Caco-2 (cell line): ENCODE measurements around the gene MYL12A. TPM values are rescaled to one million over a fixed set of nuclear protein-coding genes. Genes with fewer than 3 reads are reported as not detected.

ENCODE experiments used
- BruUV-seq: library from RNA; stranded (reverse); fragments of 400-500 nt; replicated peaks from 2 replicates; lab custom pipeline; 2021; lab: Mats Ljungman, UMichigan
- CTCF ChIA-PET: fragments of 300-600 bp; sonication (Branson Sonifier 250); formaldehyde crosslinking; loops from one replicate; lab custom pipeline; 2022; ENCODE audit warnings: antibody characterized with exemption; lab: Charles Lee
- POLR2A ChIA-PET: fragments of 300-600 bp; sonication (Branson Sonifier 250); formaldehyde crosslinking; loops from one replicate; lab custom pipeline; 2022; ENCODE audit warnings: antibody characterized with exemption; lab: Charles Lee
- DNase-seq, 2 experiments: peaks; one replicate each; pipeline versions ENCODE4 v3.0.0 to v3.0.0-alpha.2; 2020 to 2022
- H3K27me3 ChIP-seq: replicated peaks from 2 replicates; pipeline ENCODE4 v1.6.0; 2011; ENCODE audit warnings: low read length; ENCODE audit not compliant: control insufficient read depth, insufficient read depth
- H3K36me3 ChIP-seq: 2 replicates; pipeline ENCODE4 v1.5.1; 2011; ENCODE audit warnings: low read length; ENCODE audit not compliant: control insufficient read depth, insufficient read depth
- H3K4me1 ChIP-seq: fragments of 250-450 bp; sonication (Bioruptor Pico); 2 replicates; pipeline ENCODE4 v1.5.1; 2020; ENCODE audit warnings: mild to moderate bottlenecking
- H3K4me3 ChIP-seq: 2 replicates; pipeline ENCODE4 v1.5.1; 2011; ENCODE audit warnings: low read depth, mild to moderate bottlenecking, control low read depth, low read length
- H3K9me3 ChIP-seq: fragments of 250-450 bp; sonication (Bioruptor Pico); 2 replicates; pipeline ENCODE4 v1.5.1; 2020; ENCODE audit warnings: mild to moderate bottlenecking, moderate library complexity
- H3K27ac Mint-ChIP-seq: one replicate; pipeline ENCODE4 v1.8.0; 2022; ENCODE audit warnings: mixed read lengths; ENCODE audit not compliant: unreplicated experiment
- H3K27me3 Mint-ChIP-seq: one replicate; pipeline ENCODE4 v1.8.0; 2022; ENCODE audit warnings: mixed read lengths; ENCODE audit not compliant: insufficient read depth, unreplicated experiment
- H3K36me3 Mint-ChIP-seq: one replicate; pipeline ENCODE4 v1.8.0; 2022; ENCODE audit warnings: mild to moderate bottlenecking, mixed read lengths; ENCODE audit not compliant: insufficient read depth, unreplicated experiment
- H3K4me1 Mint-ChIP-seq: one replicate; pipeline ENCODE4 v1.8.0; 2022; ENCODE audit warnings: low read depth, mixed read lengths; ENCODE audit not compliant: unreplicated experiment
- H3K4me3 Mint-ChIP-seq: one replicate; pipeline ENCODE4 v1.8.0; 2022; ENCODE audit warnings: mild to moderate bottlenecking, moderate library complexity, mixed read lengths; ENCODE audit not compliant: unreplicated experiment
- H3K9me3 Mint-ChIP-seq: one replicate; pipeline ENCODE4 v1.8.0; 2022; ENCODE audit warnings: mixed read lengths; ENCODE audit not compliant: unreplicated experiment
- CTCF ChIP-seq, 2 experiments: fragments of 200-600 bp in 1 of 2; IDR thresholded peaks; 1 replicate in 1 of 2; 2 replicates in 1 of 2; pipeline versions ENCODE4 v1.5.1 to v1.8.0; 2011 to 2022; ENCODE audit warnings: antibody characterized with exemption in 1 of 2, control low read depth in 1 of 2, inconsistent platforms in 1 of 2, low read depth in 1 of 2, low read length in 1 of 2, mild to moderate bottlenecking in 1 of 2, moderate library complexity in 1 of 2; ENCODE audit not compliant: insufficient read depth in 1 of 2, severe bottlenecking in 1 of 2, unreplicated experiment in 1 of 2
- intact Hi-C: fragments of 100-400 bp; cut with micrococcal nuclease; formaldehyde crosslinking; loops from one replicate; pipeline ENCODE4 v1.10.0; 2022; ENCODE audit not compliant: unreplicated experiment
- total RNA-seq: library from RNA; stranded (reverse); gene quantifications from 2 replicates; pipeline ENCODE4 v1.2.3, GENCODE V29; 2022

Gene MYL12A
- total RNA-seq, 1 experiment from 2014 or later = 272 TPM

- Mint-ChIP-seq H3K4me1 (no peaks in the 10 kb centered on the region), H3K27ac (no peak overlapping the region), H3K4me3 (no peak overlapping the region), H3K36me3 (no peaks in the 10 kb centered on the region), H3K9me3 (peaks cover 10% of the 10 kb centered on the region), H3K27me3 (no peaks in the 10 kb centered on the region)
- DNase-seq = no peak
- intact Hi-C loops = no loop called here
- H3K36me3 ChIP-seq = no peaks in the 10 kb centered on the region
- H3K4me1 ChIP-seq = no peaks in the 10 kb centered on the region
- no peaks in the 10 kb centered on the region for H3K27me3 ChIP-seq
- ChIA-PET POLR2A (no interaction called here), CTCF (interaction anchor here (0.6 kb wide), 1 partner anchor 111 kb away, joined by 3 read pairs; no protein-coding TSS in a partner anchor)
- no TSS peak for BruUV-seq
- 0 out of 2 replicates have a peak, but pooled peaks cover 5% of the 10 kb centered on the region for H3K9me3 ChIP-seq
- H3K4me3 ChIP-seq = no peak overlapping the region
- TF ChIP-seq CTCF (IDR thresholded peaks at IDR 0.05; ENCODE audit: insufficient read depth in 1 of 2, low read depth in 1 of 2, low read length in 1 of 2, severe bottlenecking in 1 of 2, unreplicated experiment in 1 of 2) = no peak
Observed at GRCh38 chr18:3205239-3205638, 42.4 kb upstream of the MYL12A start.

- Mint-ChIP-seq H3K9me3 (peaks cover 10% of the 10 kb centered on the region), H3K36me3 (no peaks in the 10 kb centered on the region), H3K27me3 (no peaks in the 10 kb centered on the region), H3K27ac (no peak overlapping the region), H3K4me1 (no peaks in the 10 kb centered on the region), H3K4me3 (no peak overlapping the region)
- Histone ChIP-seq H3K27me3 (no peaks in the 10 kb centered on the region), H3K4me1 (no peaks in the 10 kb centered on the region), H3K4me3 (no peak overlapping the region), H3K36me3 (no peaks in the 10 kb centered on the region), H3K9me3 (0 out of 2 replicates have a peak, but pooled peaks cover 5% of the 10 kb centered on the region)
- CTCF ChIA-PET = no interaction called here
- BruUV-seq = no TSS peak
- POLR2A ChIA-PET = no interaction called here
- intact Hi-C loops = no loop called here
- no peak for DNase-seq
- TF ChIP-seq CTCF (IDR thresholded peaks at IDR 0.05; ENCODE audit: insufficient read depth in 1 of 2, low read depth in 1 of 2, low read length in 1 of 2, severe bottlenecking in 1 of 2, unreplicated experiment in 1 of 2) = no peak
Observed at GRCh38 chr18:3207565-3207964, 40.0 kb upstream of the MYL12A start.

- BruUV-seq = no TSS peak
- H3K4me3 Mint-ChIP-seq = no peak overlapping the region
- intact Hi-C loops = no loop called here
- Histone ChIP-seq H3K27me3 (no peaks in the 10 kb centered on the region), H3K4me3 (no peak overlapping the region), H3K36me3 (no peaks in the 10 kb centered on the region), H3K9me3 (0 out of 2 replicates have a peak, but pooled peaks cover 5% of the 10 kb centered on the region), H3K4me1 (no peaks in the 10 kb centered on the region)
- CTCF ChIA-PET = no interaction called here
- POLR2A ChIA-PET = no interaction called here
- no peak for DNase-seq
- H3K27ac Mint-ChIP-seq = no peak overlapping the region
- TF ChIP-seq CTCF (IDR thresholded peaks at IDR 0.05; ENCODE audit: insufficient read depth in 1 of 2, low read depth in 1 of 2, low read length in 1 of 2, severe bottlenecking in 1 of 2, unreplicated experiment in 1 of 2) = no peak
- H3K27me3 Mint-ChIP-seq = no peaks in the 10 kb centered on the region
- no peaks in the 10 kb centered on the region for H3K4me1 Mint-ChIP-seq
- H3K36me3 Mint-ChIP-seq = no peaks in the 10 kb centered on the region
- H3K9me3 Mint-ChIP-seq = no peaks in the 10 kb centered on the region
Observed at GRCh38 chr18:3209859-3210569, 37.6 kb upstream of the MYL12A start.
